RWPE2 (cell line): ENCODE data around the gene IRS1.

Experiments
- ATAC-seq: fragments of 200-7000 bp; cut with Tn5 transposase; 3 replicates; pipeline ENCODE4 v1.9.1; 2021; ENCODE audit warnings: low read depth
- DNase-seq: peaks from one replicate; pipeline ENCODE4 v3.0.0-alpha.2; 2020; ENCODE audit warnings: low spot score
- H3K27ac ChIP-seq: fragments of 450-650 bp; 2 replicates; pipeline ENCODE4 v1.5.1; 2017; ENCODE audit warnings: mild to moderate bottlenecking; ENCODE audit not compliant: poor library complexity, severe bottlenecking
- H3K27me3 ChIP-seq: fragments of 250-450 bp; sonication (Bioruptor Pico); 2 replicates; pipeline ENCODE4 v1.5.1; 2021; ENCODE audit warnings: mild to moderate bottlenecking, moderate library complexity; ENCODE audit not compliant: insufficient read depth, poor library complexity, severe bottlenecking
- H3K36me3 ChIP-seq: fragments of 250-450 bp; sonication (Bioruptor Pico); 2 replicates; pipeline ENCODE4 v1.5.1; 2020; ENCODE audit warnings: low read depth, mild to moderate bottlenecking, moderate library complexity
- H3K4me1 ChIP-seq: fragments of 250-450 bp; sonication (Bioruptor Pico); 2 replicates; pipeline ENCODE4 v1.5.1; 2021; ENCODE audit warnings: mild to moderate bottlenecking, moderate library complexity; ENCODE audit not compliant: insufficient read depth, poor library complexity, severe bottlenecking
- H3K4me3 ChIP-seq: fragments of 250-450 bp; sonication (Bioruptor Pico); 2 replicates; pipeline ENCODE4 v1.5.1; 2021; ENCODE audit warnings: mild to moderate bottlenecking, moderate library complexity; ENCODE audit not compliant: severe bottlenecking
- H3K9me3 ChIP-seq: fragments of 250-450 bp; sonication (Bioruptor Pico); 2 replicates; pipeline ENCODE4 v1.5.1; 2021; ENCODE audit warnings: mild to moderate bottlenecking, moderate library complexity; ENCODE audit not compliant: severe bottlenecking
- CTCF ChIP-seq: fragments of 450-650 bp; IDR thresholded peaks from one replicate; pipeline ENCODE4 v1.5.1; 2017; ENCODE audit warnings: mild to moderate bottlenecking, moderate library complexity; ENCODE audit not compliant: poor library complexity, severe bottlenecking

IRS1 gene

GRCh38 chr2:226788881-226789490 lies 10.6 kb downstream of the IRS1 start:
- DNase-seq, result no peak
- no peak for ATAC-seq
- TF ChIP-seq CTCF, result no peak
- H3K27ac ChIP-seq, result peak overlapping the region; percentile 93
- no peaks in the 10 kb centered on the region for H3K9me3 ChIP-seq
- H3K27me3 ChIP-seq, result no peaks in the 10 kb centered on the region
- H3K4me3 ChIP-seq, result no peak overlapping the region
- H3K36me3 ChIP-seq, result peaks cover 93% of the 10 kb centered on the region
- H3K4me1 ChIP-seq, result peaks cover 20% of the 10 kb centered on the region

- no peak for ATAC-seq
- Histone ChIP-seq H3K4me1 (peaks cover 20% of the 10 kb centered on the region), H3K4me3 (no peak overlapping the region), H3K27me3 (no peaks in the 10 kb centered on the region), H3K27ac (peak overlapping the region; percentile 93), H3K9me3 (no peaks in the 10 kb centered on the region), H3K36me3 (peaks cover 93% of the 10 kb centered on the region)
- no peak for DNase-seq
- no peak for TF ChIP-seq CTCF
Measured at GRCh38 chr2:226788064-226788463, 11.6 kb downstream of the IRS1 start.

- Histone ChIP-seq H3K9me3 (no peaks in the 10 kb centered on the region), H3K27me3 (no peaks in the 10 kb centered on the region), H3K4me1 (peaks cover 6% of the 10 kb centered on the region), H3K27ac (no peak overlapping the region), H3K4me3 (no peak overlapping the region), H3K36me3 (peaks cover 94% of the 10 kb centered on the region)
- 0 out of 3 replicates have a peak, but pooled peaks have one; percentile 16 for ATAC-seq
- no peak for DNase-seq
- no peak for TF ChIP-seq CTCF
Measured at GRCh38 chr2:226783885-226784284, 15.7 kb downstream of the IRS1 start.

GRCh38 chr2:226782092-226782713 lies 17.4 kb downstream of the IRS1 start:
- Histone ChIP-seq H3K4me1 (no peaks in the 10 kb centered on the region), H3K4me3 (no peak overlapping the region), H3K9me3 (no peaks in the 10 kb centered on the region), H3K27ac (peak overlapping the region; percentile 6), H3K27me3 (no peaks in the 10 kb centered on the region), H3K36me3 (peaks cover 94% of the 10 kb centered on the region)
- TF ChIP-seq CTCF, result no peak
- no peak for DNase-seq
- ATAC-seq, result peak; percentile 23; the same call in 1 of the 3 replicates

GRCh38 chr2:226780431-226780830 lies 19.2 kb downstream of the IRS1 start:
- no peaks in the 10 kb centered on the region for H3K9me3 ChIP-seq
- DNase-seq (no peak), ATAC-seq (no peak)
- no peak overlapping the region for H3K4me3 ChIP-seq
- no peaks in the 10 kb centered on the region for H3K4me1 ChIP-seq
- no peak for TF ChIP-seq CTCF
- H3K27me3 ChIP-seq, result no peaks in the 10 kb centered on the region
- H3K27ac ChIP-seq, result peak overlapping the region; percentile 6
- peaks cover 96% of the 10 kb centered on the region for H3K36me3 ChIP-seq
